ENCODE measurements around the gene GNAS-AS1.
A peak's percentile ranks its signal among the peaks of the same experiment; 100 is the strongest.

The GNAS-AS1 gene

DNA sequence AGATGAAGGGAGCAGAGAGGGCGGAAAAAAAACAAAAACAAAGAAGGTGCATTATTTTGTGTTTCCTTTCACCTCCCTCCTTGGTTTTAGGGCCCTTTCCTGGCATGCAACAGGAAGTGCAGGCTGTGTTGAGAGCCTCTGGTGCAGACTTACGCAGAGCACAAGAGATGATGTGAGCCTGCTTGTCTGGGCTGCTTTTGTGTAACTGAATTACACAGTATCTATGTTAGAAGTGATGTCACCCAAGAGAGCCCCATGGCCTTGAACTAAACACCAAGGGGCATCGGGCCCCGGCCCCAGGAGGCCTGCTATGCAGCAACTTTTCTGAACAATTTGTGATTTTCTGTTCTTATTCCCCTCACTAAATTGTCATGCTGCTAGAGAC, 27.3 kb upstream of the GNAS-AS1 start:
- H3K27me3 Mint-ChIP-seq (ENCODE audit: low read depth) = peaks cover 3% of the 10 kb centered on the region
- DNase-seq (ENCODE audit: low spot score) = no peak
- H3K4me3 Mint-ChIP-seq = peak overlapping the region; percentile 10
- H3K9me3 Mint-ChIP-seq = no peaks in the 10 kb centered on the region
- H3K36me3 Mint-ChIP-seq (ENCODE audit: low read depth) = no peaks in the 10 kb centered on the region
- H3K27ac Mint-ChIP-seq = peak overlapping the region; percentile 43
- peaks cover 15% of the 10 kb centered on the region for H3K4me1 Mint-ChIP-seq (ENCODE audit: low read depth)

DNA sequence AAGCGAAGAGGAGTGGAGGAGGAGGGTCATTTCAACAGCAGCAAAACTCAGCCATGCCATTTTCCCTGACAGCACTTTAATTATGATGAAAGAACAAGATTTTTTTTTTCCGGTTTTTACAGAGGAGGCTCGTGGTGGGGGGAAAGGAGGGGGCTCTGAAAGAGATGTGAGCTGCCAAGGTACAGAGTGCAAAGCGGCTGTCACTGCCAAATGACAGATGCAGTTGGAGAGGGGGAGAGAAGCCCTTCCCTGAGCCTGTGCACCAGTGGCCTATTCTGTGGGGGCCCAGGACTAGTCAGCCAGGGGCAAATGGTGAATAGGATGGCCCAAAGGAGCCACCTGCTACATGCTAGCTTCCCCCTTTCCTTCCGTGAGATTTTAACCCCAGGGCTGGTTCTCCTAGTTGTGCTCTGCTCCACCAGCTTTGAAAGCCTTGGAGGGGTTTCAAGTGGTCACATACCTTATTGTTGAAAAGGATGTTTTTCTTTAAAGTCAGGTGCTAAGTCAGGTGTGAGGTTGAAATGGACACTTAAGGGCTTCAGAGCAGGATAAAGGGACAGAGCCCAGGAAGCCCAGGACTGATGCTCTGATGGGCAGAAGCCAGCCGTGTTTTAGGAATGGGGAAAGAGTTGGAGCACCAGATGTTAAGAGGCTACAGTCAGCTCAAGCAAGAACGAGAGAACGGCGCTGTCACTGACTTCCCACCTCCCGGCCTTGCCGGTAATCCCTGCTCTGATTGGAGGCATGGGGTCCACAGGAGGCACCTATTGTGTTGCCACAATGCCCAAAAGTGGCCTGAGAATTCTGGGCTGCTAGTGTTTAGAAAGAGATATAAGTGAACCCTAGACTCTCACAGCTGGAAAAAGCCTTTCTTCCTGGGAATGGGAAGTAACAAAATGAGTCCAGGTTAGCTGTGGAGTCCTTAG, 26.6 kb upstream of the GNAS-AS1 start:
- peak overlapping the region; percentile 10 for H3K4me3 Mint-ChIP-seq
- no peak for DNase-seq (ENCODE audit: low spot score)
- no peaks in the 10 kb centered on the region for H3K27me3 Mint-ChIP-seq (ENCODE audit: low read depth)
- no peaks in the 10 kb centered on the region for H3K9me3 Mint-ChIP-seq
- peak overlapping the region; percentile 43 for H3K27ac Mint-ChIP-seq
- no peaks in the 10 kb centered on the region for H3K36me3 Mint-ChIP-seq (ENCODE audit: low read depth)
- H3K4me1 Mint-ChIP-seq (ENCODE audit: low read depth) = peaks cover 15% of the 10 kb centered on the region

DNA sequence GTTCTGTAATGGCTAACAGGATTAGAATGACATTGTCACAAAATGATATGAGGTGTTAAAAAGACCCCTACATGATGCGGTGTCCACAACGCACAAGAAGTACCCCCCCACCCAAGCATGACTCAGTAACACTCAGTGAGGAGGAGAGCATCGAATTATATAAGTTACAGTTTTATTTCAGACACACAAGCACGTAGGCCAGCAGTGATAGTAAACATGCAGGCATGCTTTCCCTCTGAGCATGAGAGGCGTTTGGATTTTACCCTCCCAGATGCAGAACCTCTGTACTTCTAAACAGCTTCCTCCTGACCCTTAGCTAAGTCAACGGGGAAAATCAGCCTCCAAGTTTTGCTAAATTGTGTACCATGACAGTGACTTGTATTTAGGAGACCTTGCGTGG, 25.7 kb upstream of the GNAS-AS1 start:
- Mint-ChIP-seq H3K4me1 (ENCODE audit: low read depth) (peaks cover 15% of the 10 kb centered on the region), H3K9me3 (no peaks in the 10 kb centered on the region), H3K27me3 (ENCODE audit: low read depth) (no peaks in the 10 kb centered on the region), H3K27ac (no peak overlapping the region), H3K4me3 (no peak overlapping the region), H3K36me3 (ENCODE audit: low read depth) (no peaks in the 10 kb centered on the region)
- DNase-seq (ENCODE audit: low spot score) = no peak

DNA sequence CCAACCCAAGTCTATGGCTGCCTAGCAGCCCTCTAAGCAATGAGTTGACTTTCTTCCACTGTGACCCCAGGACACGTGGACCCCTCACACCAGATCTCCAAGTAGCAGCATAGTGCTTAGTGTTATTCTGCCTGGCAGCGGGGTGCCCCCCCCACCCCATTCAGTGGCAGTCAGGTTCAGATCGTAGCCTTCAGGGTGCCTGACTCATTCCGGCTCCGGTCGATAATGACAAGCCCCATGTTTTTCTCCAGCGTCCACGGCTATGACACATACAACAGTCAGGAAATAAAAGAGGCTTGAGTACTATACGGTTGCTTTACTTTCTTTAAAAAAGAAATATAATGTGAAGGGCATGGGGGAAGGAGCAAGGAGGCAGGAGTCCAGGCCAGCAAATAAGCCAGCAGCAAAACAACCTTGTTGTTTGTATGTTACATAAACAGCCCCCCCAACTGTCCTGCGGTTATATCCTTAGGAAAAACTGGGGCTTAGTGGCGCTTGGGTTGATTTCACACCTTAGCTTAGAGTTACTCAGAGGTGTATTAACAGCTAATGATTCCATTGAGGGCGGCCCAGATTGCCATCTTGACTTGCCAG, 24.9 kb upstream of the GNAS-AS1 start:
- Mint-ChIP-seq H3K27ac (no peak overlapping the region), H3K27me3 (ENCODE audit: low read depth) (no peaks in the 10 kb centered on the region), H3K36me3 (ENCODE audit: low read depth) (no peaks in the 10 kb centered on the region), H3K4me3 (no peak overlapping the region), H3K4me1 (ENCODE audit: low read depth) (peaks cover 15% of the 10 kb centered on the region), H3K9me3 (no peaks in the 10 kb centered on the region)
- no peak for DNase-seq (ENCODE audit: low spot score)

DNA sequence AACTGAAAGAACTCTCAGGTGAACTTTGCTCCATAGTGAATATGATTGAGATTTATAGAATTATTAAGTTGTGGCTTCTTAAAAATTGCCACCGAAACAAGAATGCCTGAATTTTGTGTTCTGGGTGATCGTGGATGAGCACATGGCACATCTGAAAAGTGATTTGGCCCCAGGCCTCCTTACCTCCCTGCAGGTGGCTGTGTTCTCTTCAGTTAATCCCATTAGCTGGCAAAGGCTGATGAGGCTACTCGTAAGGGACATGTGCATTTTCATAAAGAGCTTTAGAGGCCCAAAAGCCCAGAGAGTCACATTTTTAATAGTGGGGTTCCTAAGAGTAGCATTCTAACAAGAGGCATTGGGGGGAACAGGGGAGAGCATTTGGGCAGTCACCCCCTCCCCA, 24.4 kb upstream of the GNAS-AS1 start:
- Mint-ChIP-seq H3K4me3 (no peak overlapping the region), H3K27me3 (ENCODE audit: low read depth) (peaks cover 2% of the 10 kb centered on the region), H3K4me1 (ENCODE audit: low read depth) (peaks cover 18% of the 10 kb centered on the region), H3K9me3 (no peaks in the 10 kb centered on the region), H3K27ac (no peak overlapping the region), H3K36me3 (ENCODE audit: low read depth) (no peaks in the 10 kb centered on the region)
- no peak for DNase-seq (ENCODE audit: low spot score)

DNA sequence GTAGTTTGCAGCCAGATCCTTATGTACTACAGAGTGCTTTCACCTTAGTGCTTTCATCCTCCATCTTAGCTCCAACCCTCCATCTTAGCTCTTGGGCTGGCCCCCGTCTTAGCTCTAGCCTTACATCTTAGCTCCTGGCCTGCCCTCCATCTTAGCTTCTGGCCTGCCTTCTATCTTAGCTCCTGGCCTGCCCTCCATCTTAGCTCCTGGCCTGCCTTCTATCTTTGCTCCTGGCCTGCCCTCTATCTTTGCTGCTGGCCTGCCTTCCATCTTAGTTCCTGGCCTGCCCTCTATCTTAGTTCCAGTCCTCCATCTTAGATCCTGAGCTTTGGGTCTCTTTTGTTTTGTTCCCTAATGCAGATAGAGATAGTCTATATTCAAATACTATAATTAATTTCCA, 23.8 kb upstream of the GNAS-AS1 start:
- H3K4me3 Mint-ChIP-seq = no peak overlapping the region

DNA sequence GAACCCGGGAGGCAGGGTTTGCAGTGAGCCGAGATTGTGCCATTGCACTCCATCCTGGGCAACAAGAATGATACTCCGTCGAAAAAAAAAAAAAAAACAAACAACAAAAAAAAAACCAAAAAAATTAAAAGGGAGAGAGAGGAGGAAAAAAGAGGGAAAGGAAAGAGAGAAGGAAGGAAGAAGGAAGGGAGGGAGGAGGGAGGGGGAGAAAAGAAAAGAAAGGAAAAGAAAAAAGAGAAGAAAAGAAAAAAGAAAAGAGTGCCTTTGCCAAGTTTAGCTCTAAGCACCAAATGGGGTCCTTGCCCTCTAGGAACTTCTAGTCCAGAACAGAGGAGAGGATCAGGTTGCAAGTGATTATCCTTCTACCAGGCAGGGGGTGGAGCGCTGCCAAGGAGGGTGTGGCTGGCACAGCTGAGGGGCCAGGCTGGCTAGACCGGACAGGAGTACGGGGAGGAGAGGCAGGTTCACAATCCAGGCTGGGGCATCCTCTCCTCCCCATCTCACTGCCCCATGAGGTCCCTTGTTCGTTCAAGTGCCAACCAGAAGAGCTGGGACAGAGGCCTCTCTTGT, 20.9 kb upstream of the GNAS-AS1 start:
- Mint-ChIP-seq H3K27ac (no peak overlapping the region), H3K27me3 (ENCODE audit: low read depth) (peaks cover 15% of the 10 kb centered on the region), H3K4me1 (ENCODE audit: low read depth) (peaks cover 3% of the 10 kb centered on the region), H3K4me3 (no peak overlapping the region), H3K36me3 (ENCODE audit: low read depth) (no peaks in the 10 kb centered on the region), H3K9me3 (no peaks in the 10 kb centered on the region)
- DNase-seq (ENCODE audit: low spot score) = no peak

More for the DNA sequence above, 23.8 kb upstream of the GNAS-AS1 start:
- H3K4me1 Mint-ChIP-seq (ENCODE audit: low read depth) = peaks cover 18% of the 10 kb centered on the region
- peaks cover 2% of the 10 kb centered on the region for H3K27me3 Mint-ChIP-seq (ENCODE audit: low read depth)
- no peak for DNase-seq (ENCODE audit: low spot score)
- no peak overlapping the region for H3K27ac Mint-ChIP-seq
- H3K9me3 Mint-ChIP-seq = no peaks in the 10 kb centered on the region
- H3K36me3 Mint-ChIP-seq (ENCODE audit: low read depth) = no peaks in the 10 kb centered on the region

DNA sequence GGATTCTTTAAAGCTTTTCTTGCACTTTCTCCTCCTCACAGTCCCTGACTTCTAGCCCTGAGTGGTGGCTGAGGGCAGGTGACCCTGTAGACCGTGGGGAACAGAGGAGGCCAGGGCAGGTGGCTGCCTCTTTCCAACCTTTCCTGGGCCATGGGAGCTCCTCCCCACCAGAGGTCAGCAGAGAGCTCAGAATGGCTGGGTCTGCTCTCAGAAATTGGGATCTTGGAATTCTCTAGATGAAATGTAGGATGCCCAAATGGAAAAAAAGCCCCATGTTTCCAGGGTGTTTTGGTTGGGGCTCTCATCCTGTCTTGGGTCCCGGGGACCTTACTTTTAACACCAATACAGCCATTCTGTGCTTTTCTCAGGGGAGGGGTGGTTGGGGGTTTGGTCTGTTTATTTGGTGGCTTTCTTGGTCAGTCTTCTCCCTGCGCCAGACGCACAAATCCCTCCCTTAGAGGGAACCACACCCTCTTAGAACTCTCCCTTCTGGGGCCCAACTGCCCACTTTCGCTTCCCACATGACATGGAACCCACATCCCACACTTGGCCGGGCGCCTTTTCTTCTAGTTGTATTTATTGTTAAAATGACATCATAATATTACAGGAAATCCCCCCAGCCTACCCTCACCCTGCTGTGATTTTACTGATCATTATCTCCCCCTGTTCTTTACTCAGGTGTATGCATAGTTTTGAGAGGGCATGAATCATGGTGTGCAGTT, 19.8 kb upstream of the GNAS-AS1 start:
- peaks cover 3% of the 10 kb centered on the region for H3K4me1 Mint-ChIP-seq (ENCODE audit: low read depth)
- H3K27ac Mint-ChIP-seq = no peak overlapping the region
- no peaks in the 10 kb centered on the region for H3K36me3 Mint-ChIP-seq (ENCODE audit: low read depth)
- H3K9me3 Mint-ChIP-seq = no peaks in the 10 kb centered on the region
- H3K27me3 Mint-ChIP-seq (ENCODE audit: low read depth) = peaks cover 22% of the 10 kb centered on the region
- peak; percentile 20 for DNase-seq (ENCODE audit: low spot score)
- H3K4me3 Mint-ChIP-seq = no peak overlapping the region

DNA sequence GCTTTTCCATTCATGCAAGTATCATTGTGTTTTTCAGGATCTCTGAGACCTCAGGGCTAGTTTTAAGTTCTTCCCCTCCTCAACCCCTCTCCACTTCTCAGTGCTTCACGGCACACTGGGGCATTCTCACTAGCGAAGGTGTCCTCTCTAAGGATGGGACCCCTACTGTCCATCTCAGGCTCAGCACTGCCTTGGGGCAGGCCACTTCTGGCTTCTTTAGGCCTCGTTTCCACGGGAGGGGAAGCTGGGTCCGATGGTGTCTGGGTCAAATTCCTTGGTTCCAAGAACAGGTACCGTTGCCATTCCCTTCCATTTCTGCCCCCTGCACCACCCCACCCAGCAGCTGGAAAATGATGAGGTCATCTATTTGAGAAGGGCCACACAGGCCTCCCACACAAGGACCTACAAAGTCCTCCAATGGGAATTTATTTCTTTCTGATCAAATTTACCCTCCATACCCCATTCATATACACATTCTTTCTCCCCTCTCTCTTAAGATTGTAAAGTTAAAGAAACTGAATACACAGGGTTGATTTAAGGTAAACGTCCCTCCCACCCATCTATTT, 19.0 kb upstream of the GNAS-AS1 start:
- Mint-ChIP-seq H3K4me1 (ENCODE audit: low read depth) (peaks cover 3% of the 10 kb centered on the region), H3K27ac (no peak overlapping the region), H3K27me3 (ENCODE audit: low read depth) (peaks cover 23% of the 10 kb centered on the region), H3K36me3 (ENCODE audit: low read depth) (no peaks in the 10 kb centered on the region), H3K9me3 (no peaks in the 10 kb centered on the region), H3K4me3 (no peak overlapping the region)
- DNase-seq (ENCODE audit: low spot score) = no peak

DNA sequence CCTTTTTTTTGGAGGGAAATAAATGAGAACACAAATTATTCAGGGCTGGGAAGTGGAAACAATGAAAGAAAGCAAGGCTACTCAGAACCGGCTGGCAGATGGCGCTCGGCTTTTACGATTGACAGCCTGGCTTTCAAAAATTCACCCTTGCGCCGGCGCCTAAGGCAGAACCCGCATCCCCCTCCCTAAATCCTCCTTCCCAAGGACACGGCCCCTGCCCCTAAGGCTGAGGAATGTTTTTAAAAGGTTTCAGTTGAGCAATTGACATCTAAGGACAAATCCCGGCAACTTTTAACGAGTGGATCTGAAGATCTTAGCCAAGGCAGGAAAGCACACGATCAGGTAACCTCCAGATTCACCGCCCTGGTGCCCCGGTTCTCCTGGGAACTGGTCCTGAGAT, 18.1 kb upstream of the GNAS-AS1 start:
- Mint-ChIP-seq H3K9me3 (no peaks in the 10 kb centered on the region), H3K4me1 (ENCODE audit: low read depth) (peaks cover 3% of the 10 kb centered on the region), H3K27ac (no peak overlapping the region), H3K36me3 (ENCODE audit: low read depth) (no peaks in the 10 kb centered on the region), H3K27me3 (ENCODE audit: low read depth) (peaks cover 23% of the 10 kb centered on the region), H3K4me3 (no peak overlapping the region)
- no peak for DNase-seq (ENCODE audit: low spot score)

DNA sequence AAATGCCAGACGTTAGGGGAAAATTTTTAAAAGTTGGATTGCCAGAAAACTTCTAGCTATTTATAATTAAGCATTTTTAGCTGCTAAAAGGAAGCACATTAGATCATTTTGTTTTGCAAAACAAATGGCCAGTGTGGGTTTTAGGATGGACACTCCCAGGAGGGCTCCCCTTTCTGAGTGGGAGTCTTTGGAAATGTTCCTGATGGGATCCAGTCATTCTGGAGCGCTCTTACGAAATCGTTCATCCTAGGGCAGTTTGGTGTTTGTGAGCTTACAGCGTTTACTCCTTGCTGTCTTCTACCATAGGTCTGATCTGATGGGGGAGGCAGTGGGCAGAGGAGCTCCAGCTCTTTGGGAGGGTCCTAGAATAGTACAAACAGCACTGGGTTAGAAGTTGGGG, 16.5 kb upstream of the GNAS-AS1 start:
- Mint-ChIP-seq H3K4me3 (no peak overlapping the region), H3K27ac (no peak overlapping the region), H3K9me3 (no peaks in the 10 kb centered on the region), H3K36me3 (ENCODE audit: low read depth) (no peaks in the 10 kb centered on the region), H3K27me3 (ENCODE audit: low read depth) (peaks cover 34% of the 10 kb centered on the region), H3K4me1 (ENCODE audit: low read depth) (peaks cover 3% of the 10 kb centered on the region)
- no peak for DNase-seq (ENCODE audit: low spot score)

DNA sequence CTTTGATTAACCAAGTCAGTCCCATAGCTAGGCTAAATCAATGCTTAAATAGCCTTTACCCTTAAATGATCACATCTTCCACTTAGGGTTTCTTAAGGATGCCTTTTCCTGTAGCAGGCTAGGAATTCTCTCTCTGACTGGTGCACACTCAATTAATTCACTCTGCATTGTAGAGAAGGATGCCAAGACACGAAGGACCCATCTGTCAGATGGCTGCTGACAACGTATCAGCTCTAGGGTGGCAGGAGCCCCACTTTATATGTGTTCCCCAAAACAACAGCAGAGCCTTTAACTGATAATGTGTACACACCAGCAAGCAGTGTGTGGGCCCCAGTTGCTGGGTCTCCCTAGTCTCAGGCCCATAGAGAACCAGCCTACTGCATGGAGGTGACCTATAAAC, 15.1 kb upstream of the GNAS-AS1 start:
- no peak overlapping the region for H3K27ac Mint-ChIP-seq
- H3K9me3 Mint-ChIP-seq = no peaks in the 10 kb centered on the region
- no peaks in the 10 kb centered on the region for H3K36me3 Mint-ChIP-seq (ENCODE audit: low read depth)
- no peak for DNase-seq (ENCODE audit: low spot score)
- no peak overlapping the region for H3K4me3 Mint-ChIP-seq
- H3K27me3 Mint-ChIP-seq (ENCODE audit: low read depth) = peaks cover 41% of the 10 kb centered on the region
- H3K4me1 Mint-ChIP-seq (ENCODE audit: low read depth) = peaks cover 3% of the 10 kb centered on the region

DNA sequence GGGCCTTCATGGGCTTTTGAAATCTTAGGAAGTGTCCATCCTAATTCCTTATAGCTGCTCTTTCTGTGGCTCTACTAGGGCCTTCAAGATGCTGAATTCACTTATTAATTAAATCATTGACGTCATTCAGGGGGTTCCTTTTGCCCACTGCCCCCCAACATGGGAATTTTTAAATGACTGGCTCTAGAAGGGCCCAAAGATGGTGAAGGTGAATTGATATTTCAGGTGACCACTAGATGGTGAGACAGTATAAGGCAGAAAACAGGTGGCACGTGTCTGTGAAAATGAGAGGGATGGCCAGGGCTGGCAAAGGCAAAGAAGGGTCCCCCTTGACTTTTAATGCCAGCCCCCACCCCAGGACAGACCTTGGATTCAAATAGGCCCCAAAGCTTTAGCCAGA, 13.6 kb upstream of the GNAS-AS1 start:
- Mint-ChIP-seq H3K4me1 (ENCODE audit: low read depth) (no peaks in the 10 kb centered on the region), H3K27me3 (ENCODE audit: low read depth) (peaks cover 44% of the 10 kb centered on the region), H3K4me3 (no peak overlapping the region), H3K9me3 (no peaks in the 10 kb centered on the region), H3K27ac (no peak overlapping the region), H3K36me3 (ENCODE audit: low read depth) (no peaks in the 10 kb centered on the region)
- DNase-seq (ENCODE audit: low spot score) = no peak

Measured in T-helper 2 cell treated with Interferon-gamma antibody and Interleukin-4, amounts not matched to agents 5 μg/mL and 100 μg/mL, for 36 hours (primary cell).